ENCODE data around the gene KRTAP2-1.

- TF ChIP-seq POLR2A (IDR thresholded peaks at IDR 0.05) = no peak
- no peak for TF ChIP-seq CTCF (IDR thresholded peaks at IDR 0.05)
These were observed 14.8 kb upstream of the KRTAP2-1 start for GRCh38 chr17:41061964-41062363.
